Measurements from ENCODE around the gene CAMK2D. TPM values are rescaled to one million over a fixed set of nuclear protein-coding genes. Genes with fewer than 3 reads are reported as not detected.

The CAMK2D gene
- total RNA-seq, 1 experiment from 2014 or later, result 27.6 TPM

DNA sequence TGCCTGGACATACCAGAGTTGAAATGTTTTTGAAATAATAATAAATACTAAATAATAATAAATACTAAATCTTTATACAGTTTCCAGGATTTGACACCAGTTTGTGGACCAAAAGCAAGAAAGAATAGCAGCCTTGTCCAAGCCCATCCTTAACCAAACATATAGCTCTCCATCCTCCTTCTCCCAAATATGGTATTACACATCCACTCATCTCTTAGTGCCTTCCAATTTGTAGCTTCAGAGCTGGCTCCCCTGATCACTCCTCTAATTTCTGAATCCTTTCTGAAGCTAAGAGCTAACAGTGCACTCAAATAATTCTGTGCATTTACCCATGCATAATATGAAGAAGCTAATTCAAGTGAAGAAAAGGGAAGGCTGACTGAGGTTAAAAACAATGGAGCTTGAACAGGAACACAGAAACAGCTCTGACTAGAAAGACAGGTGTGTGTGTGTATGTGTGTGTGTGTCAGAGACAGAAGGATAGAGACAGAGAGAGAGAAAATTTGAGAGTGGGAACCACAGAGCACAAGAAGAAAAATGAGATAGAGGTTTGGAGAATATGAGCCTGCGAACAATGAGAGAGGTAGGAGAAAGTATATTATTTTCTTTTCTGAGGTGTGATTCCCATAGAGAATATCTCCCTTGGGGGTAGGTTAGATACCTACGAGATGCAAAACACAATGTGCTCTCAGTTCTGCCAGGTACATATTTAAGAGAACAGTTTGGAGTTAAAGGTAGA is 123.5 kb downstream of the CAMK2D start:
- no peak for DNase-seq (ENCODE audit: low spot score)

DNA sequence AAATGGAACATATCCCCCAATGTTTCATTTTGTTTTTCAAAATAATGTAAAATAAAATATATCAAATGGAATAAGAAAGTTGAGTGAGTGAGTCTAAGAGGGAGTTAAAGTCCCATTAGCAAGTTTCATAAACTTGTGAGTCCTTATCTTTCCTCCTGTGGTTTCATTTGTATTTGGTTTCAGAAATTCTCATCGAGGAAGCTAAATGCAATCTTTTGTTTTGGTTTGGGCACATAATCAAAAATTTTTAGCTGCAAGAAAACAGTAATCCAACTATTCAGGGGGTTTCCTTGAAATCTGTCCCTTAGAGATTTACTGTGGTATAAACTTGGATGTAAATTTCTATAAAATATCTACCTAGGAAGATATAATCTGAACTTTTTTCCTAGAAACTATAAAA is 124.2 kb downstream of the CAMK2D start:
- peak; percentile 26 for DNase-seq (ENCODE audit: low spot score)

DNA sequence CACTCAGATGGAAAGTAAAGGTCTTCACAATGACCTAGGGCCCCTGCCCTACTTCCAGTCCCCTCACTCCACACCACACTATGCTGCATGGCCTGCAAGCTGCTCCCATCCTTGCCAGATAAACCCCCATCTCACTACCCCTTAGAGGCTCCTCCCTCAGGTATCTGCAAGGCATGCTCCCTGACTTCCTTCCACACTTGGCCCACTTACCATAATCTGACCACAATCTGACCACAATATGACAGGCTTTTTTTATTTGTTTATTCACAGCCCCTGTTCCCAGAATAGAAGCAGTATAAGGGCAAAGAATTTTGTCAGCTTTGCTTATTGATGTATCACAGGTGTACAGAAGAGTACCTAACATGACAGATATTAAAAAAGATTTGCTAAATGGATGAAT is 124.7 kb downstream of the CAMK2D start:
- peak; percentile 66 for DNase-seq (ENCODE audit: low spot score)

DNA sequence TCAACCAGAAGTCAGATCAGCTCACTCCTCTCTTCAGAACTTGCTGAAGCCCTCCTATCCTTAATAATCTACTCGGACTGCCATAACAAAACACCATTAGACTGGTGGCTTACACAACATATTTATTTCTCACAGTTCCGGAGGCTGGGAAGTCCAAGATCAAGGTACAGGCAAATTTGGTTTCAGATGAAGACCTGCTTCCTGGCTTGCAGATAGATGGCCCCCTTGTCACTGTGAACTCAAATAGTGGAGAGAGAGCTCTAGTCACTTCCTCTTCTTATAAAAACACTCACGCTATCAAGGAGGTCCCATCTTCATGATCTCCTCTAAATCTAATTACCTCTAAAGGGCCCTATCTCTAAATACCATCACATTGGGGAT is 125.1 kb downstream of the CAMK2D start:
- no peak for DNase-seq (ENCODE audit: low spot score)

DNA sequence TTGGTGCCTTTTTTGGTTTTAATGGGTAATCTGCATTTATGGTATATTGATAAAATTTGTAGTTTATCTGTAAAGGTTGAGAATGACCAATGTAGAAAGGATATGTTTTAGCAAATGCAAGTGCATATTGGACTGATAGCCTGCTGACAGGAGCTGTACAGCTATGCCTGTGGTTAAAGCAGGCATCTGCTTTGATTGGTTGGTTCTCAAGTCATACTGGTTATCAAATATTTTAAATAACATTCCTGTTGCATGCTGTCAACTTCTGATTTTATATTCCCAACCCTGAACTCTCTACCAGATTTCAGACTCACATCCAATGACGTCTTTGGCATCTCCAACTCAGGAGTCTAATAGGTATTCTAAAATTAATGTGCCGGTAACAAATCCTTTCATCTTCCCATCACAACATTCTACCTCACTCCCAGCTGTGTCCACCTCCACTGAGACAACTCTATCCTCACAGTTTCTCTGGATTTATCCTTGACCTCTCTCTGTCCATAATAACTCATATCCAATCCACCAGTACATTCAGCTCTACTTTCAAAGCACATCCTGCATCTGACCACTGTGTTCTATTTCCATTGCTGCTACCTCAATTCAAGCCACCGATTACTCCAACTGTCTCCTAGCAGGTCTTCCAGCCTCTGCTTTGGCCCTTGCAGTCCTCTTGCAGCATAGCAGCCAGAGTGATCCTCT is 125.7 kb downstream of the CAMK2D start:
- DNase-seq (ENCODE audit: low spot score), result no peak

DNA sequence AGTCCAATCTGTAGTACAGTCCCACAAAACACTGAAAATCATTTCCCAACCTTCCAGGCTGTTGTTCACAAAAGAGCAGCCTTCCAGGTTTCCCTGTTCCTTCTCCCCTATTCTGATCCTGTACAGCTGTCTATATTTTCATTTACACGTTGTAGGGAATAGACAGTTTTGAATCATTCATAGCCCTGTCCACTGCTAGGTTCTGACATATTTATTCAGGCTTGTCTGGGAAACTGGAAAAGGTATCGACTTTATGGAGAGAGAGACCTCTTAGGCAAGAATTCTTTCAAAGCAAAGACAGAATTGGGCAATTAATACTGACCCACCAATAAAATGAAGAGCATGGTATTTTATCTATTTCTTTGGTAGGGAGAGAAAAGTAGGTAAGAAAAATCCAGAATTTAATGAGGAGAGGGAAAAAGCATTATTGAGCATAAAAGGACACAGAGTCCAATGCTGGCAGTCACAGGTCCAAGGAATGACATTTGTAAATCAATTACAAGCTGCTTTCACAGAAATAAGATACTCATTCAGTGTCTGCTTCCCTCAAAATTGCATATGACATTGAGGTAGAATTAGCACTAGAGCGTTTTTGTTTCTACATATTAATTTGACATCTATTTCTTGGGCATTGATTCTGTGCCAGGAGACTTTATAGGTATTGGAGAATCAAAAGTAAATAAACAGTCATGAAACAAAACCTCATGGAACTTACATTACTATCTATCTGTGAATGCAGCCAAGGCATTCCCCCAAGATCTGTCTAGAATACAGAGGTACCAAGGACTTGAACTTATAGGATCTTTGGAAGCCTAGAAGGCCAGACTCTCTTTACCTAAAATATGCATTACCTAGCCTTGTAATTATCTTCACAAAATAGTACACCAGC is 127.2 kb downstream of the CAMK2D start:
- DNase-seq (ENCODE audit: low spot score), result no peak

DNA sequence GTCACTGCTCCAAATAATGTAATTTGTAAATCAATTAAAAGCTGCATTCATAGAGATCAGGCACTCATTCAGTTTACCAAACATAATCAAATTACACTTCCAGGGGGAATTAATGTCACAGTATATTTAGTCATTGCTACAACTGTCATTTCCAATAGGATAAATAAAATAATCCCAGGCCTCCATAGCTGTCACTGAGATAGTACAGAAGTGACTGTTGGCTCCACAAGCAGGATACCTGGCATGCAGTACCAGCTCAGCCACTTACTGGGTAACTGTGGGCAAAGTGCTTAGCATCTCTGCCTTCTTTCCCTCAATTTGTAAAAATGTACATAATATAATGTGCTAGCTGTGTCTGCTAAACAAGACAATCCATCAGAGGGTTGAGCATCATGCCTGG is 128.1 kb downstream of the CAMK2D start:
- DNase-seq (ENCODE audit: low spot score), result no peak

DNA sequence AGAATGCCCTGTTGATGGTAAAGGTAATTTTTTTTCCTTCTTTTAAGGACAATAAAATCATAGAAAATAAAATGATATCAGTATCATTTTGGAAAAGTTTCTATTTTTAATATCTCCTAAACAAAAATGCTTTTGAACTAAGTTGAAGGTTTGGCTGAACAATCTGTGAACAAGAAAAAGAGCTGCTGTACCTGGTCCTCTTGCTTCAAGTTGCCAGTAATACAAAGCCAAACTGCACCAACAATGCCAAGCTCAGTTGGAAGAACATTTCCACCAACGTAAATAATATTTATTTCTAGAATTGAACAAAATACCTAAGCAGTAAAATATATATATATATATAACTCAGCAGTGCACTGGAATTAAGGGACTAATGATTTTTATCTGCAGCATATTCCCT is 132.8 kb downstream of the CAMK2D start:
- no peak for DNase-seq (ENCODE audit: low spot score)

DNA sequence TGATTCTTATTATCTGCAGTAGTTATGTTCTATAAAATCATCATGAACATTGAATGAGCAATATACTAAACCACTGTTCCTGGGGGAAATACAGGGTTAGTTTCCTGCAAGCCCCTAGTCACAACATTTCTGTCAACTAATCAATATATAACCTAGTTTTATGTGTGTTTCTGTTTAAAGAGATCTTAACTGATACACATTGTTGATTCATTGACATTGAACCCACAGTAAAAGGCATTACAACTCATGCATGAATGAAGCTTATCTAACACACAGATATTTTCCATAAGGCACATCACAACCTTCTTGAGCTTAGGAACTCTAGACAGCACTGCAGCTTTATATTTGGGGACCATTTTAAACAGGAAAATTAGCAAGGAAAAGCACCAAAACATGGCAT is 134.2 kb downstream of the CAMK2D start:
- no peak for DNase-seq (ENCODE audit: low spot score)

DNA sequence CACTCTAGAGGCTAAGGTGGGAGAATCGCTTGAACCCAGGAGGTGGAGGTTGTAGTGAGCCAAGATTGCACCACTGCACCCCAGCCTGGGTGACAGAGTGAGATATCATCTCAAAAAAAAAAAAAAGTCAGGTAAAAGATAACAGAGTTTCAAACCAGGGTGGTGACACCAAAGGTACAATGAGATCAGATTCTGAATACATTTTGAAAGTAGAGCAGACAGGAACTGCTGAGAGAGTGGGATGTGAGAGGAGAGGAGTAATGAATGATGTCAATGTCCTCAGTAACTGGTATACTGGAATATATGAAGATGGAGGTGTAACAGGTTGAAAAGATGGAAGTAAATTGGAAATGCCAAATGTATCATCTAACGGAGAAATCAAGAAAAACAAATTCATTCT is 135.6 kb downstream of the CAMK2D start:
- no peak for DNase-seq (ENCODE audit: low spot score)

DNA sequence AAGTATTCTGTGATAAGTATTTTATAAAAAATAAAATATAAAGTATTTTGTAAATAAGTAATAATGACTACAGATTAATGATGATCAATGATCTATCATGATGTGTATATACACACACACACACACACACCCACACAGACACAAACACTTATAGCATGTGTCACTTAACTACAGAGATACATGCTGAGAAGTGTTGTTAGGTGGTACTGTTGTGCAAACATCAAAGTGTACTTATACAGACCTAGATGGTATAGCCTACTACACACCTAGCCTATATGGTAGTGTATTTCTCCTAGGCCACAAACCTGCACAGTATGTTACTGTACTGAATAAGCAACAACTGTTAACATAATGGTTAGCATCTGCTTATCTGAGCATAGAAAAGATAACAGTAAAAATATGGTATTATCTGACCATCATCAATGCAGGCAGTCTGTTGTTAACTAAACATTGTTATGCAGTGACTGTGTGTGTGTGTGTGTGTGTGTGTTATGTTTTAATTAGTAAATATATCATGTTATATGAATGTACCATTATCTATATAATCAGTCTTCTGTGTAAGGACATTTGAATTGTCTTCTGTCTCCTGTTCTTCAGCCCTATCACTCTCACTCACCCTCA is 138.2 kb downstream of the CAMK2D start:
- DNase-seq (ENCODE audit: low spot score), result no peak

DNA sequence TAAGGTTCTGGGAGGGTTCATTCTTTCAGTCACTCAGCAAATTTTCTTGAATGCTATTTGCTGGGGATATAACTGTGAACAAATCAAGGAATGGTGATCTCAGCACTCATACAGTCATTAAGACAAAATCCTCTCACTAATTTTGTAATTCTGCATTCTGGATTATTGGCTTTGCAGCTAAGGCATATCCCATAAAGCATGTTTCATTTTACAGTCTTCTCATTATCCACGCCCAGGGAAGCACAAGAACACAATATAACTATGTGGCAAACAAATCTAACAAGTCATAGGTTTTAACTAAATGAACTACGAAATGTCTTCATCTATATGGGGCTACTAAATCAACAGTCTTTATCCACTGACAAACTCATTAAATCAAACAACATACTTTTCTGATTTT is 139.9 kb downstream of the CAMK2D start:
- no peak for DNase-seq (ENCODE audit: low spot score)

DNA sequence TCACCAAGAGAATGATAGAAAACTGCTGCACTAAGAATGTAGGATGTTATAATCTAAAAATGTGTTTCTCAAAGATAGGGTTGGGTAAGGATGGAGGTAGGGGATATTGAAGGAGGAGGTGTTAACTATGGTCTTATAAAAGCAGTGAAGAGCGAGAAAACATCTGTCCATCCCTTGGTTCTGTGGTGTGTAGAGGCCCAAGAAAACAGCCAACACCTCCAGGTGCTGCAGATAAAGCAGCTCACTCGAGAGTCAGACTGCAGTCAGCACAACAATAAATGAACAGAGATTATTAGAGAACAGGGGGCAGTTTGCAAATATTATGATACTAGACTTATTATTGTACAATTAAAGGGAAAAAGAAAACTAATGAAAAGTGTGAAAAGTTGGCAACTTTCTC is 141.5 kb downstream of the CAMK2D start:
- DNase-seq (ENCODE audit: low spot score), result no peak

DNA sequence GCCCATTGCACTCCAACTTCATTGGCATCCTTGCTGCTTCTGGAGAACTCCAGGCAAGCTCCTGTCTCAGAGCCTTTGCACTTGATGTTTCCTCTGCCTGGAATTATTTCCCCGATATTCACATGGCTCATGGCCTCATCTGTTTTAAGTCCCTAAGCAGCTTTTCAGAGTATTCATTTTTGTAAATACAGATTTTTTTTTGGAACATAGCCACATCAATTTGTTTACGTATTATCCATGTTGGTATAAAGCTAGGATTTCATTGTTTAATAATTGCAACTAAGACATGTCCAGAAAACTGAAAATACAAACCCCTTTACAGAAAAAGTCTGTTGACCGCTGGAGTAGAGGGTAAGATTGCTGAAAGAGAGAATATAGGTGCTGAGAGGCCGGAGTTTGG is 142.0 kb downstream of the CAMK2D start:
- DNase-seq (ENCODE audit: low spot score), result no peak

DNA sequence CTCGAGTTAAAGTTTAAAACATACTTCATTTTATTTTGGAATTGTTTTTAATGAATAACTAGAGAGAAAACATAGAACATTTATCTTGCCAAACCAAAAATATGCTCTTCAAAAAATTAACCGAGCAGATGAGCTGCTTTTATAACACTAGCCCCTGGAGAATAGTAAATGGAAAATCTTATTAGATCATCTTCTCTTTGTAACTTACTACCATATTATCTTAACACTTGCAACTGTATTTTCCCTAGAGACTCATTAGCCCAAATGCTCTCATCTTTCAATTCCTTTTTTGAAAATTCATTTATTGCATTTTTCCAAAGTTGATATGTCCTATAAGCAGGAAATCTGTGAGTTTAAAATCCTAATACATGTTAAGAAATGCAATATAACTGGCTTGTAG is 143.3 kb downstream of the CAMK2D start:
- no peak for DNase-seq (ENCODE audit: low spot score)

DNA sequence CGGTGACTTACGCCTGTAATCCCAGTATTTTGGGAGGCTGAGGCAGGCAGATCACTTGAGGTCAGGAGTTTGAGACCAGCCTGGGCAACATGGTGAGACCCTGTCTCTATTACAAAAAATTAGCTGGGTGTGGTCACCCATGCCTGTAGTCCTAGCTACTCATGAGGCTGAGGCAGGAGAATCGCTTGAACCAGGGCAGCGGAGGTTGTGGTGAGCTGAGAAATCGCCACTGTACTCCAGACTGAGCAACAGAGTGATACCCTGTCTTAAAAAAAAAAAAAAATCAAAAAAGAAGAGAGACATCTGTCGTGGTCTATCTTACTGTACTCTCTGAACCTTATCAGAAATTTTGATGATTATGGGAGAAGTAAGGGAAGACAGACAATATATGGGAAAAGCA is 144.3 kb downstream of the CAMK2D start:
- DNase-seq (ENCODE audit: low spot score), result no peak

DNA sequence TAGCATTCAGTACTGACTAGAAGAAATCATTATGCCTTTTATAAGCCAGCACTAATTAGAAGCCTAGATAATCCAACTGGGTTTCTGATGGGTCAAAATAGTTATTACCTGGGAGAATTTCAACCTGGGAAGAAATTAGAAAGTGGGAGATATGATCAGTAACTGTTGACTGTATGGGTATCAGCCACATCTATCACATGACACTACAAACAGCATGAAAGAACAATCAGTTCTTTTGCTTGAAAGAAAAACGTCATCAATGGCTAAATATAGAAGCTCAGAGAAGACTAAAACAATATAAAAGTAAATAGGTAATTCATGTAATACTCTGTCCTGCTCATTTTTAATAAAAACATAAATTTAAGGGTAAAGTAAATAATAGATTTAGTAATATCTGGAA is 145.1 kb downstream of the CAMK2D start:
- no peak for DNase-seq (ENCODE audit: low spot score)

DNA sequence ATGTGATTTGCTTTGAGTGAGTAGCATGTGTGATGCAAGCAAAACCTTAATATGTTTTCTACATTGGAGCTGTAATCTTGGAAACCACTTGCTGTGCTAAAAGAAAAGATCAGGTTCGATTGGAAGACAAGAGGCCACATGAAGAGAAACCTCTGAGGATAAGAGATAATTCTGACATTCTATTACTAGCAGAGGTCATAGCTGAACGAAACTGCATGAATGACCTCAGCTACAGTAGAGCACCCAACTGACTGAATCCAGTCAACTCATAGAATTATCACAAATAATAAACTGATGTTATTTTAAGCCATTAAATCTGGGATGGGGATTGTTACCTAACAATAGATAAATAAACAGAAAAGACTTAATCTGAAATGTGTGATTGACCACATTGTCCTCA is 147.1 kb downstream of the CAMK2D start:
- no peak for DNase-seq (ENCODE audit: low spot score)

DNA sequence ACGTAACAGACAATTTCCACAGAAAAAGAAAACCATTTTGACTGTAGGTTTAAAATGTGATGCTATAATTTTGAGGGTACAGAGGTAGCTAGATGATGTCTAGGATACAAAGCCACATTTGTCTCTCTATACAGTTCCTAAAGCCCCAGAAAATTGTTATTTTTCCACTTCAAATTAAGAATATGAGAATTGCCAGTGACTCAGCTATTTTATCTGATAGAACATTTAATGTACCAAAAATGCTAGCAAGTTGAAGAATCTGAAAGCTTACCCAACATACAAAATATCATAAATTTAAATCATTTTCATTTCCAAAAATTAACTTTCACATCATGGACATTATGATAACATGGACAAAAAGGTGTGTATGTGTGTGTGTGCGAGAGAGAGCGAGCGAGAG is 148.0 kb downstream of the CAMK2D start:
- DNase-seq (ENCODE audit: low spot score), result no peak

DNA sequence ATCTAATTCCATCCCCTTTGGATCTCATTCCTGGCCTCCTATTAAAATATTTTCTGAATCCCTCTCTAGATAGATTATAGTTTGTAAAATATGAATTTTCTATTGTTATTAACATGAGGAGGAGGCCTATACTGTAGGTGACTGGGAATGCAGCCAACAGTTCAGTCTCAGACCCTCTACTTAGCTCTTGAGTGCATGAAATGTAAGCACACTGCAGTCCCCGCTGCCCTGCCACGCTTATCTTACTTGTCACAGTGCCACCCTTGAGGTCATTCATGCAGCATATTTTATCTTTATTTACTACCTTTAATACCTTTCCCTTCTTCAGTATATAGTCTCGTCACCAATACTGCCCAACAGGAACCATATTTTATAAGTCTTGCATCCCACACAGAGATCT is 151.0 kb downstream of the CAMK2D start:
- no peak for DNase-seq (ENCODE audit: low spot score)

DNA sequence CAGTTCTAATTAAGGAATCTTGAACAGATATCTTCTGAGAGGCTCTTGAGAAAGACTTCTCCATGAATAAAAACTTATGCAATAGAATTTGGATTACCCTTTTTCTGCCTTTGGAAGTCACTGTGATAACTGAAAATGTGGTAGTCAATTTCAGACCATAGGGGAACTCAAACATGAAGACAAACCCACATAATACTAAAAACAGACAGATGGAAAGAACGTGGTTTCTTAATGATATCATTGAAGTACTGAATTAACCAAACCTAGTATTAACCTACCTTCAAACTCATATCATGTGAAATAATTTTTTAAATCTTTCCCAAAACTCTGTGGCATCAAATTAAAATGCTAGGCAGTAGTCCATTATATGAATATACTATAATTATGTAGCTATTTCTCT is 153.5 kb downstream of the CAMK2D start:
- DNase-seq (ENCODE audit: low spot score), result no peak

DNA sequence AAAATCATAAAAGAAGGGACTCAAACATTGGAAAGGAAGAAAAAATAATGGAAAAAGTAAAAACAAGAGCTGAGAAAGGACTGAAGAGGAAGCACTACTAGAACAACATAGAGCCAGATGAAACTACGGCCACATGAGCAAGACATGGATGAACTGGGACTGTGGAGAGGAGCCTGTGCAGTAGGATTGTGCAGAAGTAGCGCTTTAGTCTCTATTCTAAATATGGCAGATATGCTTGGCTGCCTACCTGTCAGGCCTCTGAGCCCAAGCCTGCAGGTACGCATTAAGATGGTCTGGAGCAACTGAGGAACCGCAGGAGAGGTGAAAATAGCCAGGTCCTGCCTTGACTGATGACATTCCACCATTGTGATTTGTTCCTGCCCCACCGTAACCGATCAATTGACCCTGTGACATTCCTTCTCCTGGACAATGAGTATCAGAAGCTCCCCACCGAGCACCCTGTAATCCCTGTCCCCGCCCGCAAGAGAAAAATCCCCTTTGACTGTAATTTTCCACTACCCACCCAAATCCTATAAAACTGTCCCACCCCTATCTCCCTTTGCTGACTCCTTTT is 154.3 kb downstream of the CAMK2D start:
- DNase-seq (ENCODE audit: low spot score), result no peak
